Mesenteric fat pad (tissue), 1 donor: Measurements from ENCODE around the gene NOTCH2. TPM values are rescaled to one million over a fixed set of nuclear protein-coding genes. Genes with fewer than 3 reads are reported as not detected.
A peak's percentile ranks its signal among the peaks of the same experiment; 100 is the strongest.

Experiments
- DNase-seq: peaks from one replicate; pipeline ENCODE4 v3.0.0-alpha.2; 2020; ENCODE audit warnings: low spot score
- total RNA-seq: library from RNA; stranded (reverse); fragmentation: NEBNext Ultra II Directional; extraction: Animal tissue kit (Norgen Biotek cat#: 25700); gene quantifications from one replicate; pipeline ENCODE4 v1.2.1, GENCODE V29; 2021
- donor health status: DM: yes; HTN: yes; CAD: no.

NOTCH2 gene
- total RNA-seq, 1 donor from 2014 or later, result 142 TPM

DNA sequence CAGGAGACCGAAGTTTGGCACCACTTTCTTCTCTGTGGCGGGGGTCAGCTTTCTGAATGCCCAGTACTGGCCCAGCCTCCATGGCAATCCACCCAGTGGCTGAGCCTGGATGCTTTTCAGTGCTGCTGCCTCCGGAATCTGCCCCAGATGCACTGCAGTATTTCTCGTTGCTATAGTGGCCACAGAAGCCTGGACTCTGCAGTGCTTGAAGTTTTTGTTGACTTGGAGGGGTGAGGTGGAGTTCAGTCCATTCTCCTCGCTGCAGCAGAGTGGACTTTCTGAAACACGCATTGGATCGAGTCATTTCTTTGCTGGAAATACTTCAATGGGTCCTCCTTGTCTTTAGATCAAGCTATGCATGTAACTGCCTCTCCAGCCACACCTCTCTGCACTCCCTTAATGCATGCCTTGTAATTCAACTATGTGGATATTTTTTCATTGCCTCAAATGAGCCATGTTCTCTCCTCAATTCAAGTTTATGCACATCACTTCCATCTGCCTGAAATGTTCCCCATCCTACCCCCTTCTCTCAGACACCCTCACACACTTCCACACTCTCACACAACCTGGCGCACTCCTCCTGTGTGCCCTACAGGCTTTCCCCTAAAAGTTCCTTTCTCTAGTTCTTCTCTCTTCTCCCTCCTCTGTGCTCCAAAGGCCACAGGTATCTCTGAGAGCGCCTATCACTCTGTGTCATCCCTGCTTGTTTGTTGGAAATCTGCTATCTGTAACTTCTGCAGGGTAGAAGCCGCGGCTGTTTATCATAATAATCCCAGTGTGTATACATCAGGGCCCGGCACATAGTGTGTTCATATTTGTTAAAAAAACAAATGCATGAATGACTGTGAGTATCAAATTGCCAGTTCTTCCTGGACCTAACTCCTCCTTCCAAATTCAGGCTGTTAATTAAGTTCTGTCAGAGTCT is 189.7 kb downstream of the NOTCH2 start:
- DNase-seq, result no peak

DNA sequence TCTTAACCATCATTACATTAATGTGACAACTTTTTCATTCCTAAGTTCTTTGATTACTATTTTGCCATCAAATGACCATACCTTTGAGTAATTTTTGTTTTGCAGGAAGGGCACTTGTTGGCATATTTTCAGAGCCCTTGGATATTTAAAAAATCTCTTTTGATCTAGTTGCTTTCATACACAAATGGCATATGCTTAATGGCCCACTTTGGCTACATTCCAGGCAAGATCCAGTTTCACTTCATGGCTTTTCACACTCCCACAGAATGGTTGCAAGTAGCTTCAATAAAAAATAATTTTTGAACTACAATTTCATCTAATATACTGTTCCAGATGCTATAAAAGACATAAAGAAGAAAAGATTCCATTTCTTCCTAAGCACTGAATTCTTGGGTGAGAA is 191.3 kb downstream of the NOTCH2 start:
- DNase-seq, result no peak

DNA sequence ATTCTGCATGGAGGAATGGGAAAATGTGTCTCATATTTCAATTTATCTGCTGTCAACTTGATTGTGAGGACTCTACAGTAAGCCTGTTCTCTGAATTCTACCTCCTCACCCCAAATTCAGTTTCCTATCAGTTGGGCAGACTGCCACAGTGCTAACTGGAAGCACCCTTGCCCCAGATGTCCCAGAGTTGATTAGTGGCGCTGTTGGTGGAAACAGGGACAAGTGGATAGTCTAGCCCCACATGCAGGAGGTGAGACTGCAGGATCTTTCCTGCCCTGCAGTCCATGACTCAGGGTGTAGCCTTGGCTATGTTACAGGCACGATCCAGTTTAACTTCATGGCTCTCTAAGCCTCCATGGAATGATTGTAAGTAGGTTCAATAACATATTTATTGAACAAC is 195.3 kb downstream of the NOTCH2 start:
- no peak for DNase-seq

DNA sequence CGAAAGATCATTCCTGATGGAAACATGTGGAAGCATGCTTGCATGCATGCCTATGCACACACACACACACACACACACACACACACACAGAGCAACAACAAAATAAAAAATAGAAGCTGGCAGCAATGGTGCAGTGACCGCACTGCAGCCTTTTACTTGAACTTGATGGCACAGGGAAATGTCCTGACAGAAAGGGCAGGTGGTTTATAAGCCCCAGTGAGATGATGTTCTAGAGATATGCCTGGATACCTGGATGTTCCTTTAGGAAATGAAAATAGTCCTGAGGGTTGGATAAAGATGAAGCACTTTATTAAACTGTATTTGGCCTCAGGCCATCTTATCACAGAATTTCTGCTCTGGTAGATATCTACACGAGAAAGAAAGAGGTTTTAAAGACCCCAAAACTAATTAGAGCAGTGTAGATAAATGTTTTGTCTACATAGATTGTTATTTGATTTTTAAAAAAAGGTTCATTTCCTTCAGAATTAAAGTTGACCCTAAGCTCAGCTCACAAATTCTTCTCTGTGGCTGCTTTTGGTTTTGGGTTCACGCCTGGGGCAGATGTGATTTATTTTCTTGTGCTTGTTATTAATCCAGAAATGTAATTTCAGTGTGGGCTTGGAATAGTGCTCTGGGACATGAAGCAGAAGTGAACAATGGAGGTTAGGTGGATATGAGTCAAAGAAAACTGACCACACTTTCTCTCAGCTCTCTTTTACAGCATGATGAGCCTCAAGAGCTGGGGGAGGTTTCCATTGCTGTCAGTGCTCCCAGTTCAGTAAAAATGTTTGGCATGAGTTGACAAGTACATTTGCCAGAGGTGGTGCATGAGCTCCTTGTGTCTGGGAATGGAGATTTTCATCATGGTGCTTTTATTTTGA is 196.1 kb downstream of the NOTCH2 start:
- DNase-seq, result no peak

DNA sequence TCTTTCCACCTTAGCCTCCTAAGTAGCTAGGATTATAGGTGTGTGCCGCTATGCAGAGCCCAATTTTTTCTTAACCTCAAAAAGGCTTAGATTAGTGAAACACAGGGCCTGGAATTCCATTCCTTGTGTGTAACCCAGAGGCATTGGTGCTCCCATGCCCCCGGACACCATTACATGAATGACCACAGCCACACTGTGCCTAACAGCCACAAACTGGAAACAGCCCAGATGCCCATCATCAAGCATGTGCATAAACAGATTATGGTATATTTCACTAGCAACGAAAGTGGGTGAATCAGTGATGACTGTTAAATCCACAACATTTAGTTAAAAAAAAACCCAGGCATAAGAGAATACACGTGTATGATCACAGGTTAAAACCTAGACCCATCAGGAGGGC is 197.6 kb downstream of the NOTCH2 start:
- DNase-seq, result no peak

DNA sequence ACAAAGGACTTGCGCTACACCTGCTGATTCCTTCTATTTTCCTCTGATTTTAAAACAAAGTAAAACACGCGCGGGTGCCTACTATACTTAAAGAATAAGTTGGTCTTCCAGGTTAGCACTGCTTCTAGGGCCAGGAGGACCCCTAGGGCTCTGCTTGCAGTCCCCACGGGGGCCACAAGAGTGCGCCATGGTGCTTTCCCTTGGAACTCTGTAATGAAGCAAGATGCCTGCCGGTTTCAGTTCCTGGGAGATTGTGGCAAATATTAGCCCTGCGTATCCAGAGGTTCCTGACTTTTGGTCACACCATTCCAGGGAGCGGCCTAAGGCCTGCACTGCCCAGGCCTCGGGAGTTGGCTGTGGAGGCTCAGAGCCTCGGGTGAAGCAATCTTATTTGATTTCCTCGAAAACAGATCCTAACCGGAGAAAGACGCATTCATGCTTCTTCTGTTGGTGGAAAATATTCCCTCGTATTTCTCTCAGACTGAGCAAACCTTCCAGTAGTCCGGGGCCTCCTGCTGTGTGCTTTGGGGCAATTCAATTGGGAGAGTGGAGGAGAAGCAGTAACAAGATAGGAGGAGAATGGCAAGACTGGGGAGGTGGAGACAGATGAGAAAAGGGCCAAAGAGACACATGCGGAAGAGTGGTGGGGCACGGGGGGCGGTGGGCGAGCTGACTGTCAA is 198.4 kb downstream of the NOTCH2 start:
- peak; percentile 91 for DNase-seq

DNA sequence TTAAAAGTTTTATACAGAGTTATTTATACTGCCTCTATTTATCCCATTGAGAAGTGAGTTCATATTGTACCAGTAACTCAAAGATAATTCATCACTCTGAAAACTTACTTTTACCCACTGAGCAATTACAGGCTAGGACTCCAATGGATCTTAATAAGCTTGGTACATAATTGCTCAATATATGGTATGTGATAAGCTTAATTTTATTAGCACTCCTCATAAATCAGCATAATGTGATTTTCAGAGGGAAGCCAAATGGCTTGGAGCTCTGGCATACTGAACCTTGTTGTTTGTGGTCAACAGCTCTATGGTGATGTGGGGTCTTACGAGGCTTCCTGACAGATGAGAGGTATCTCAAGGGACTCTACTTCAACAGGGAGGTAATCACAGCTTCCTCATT is 199.5 kb downstream of the NOTCH2 start:
- DNase-seq, result no peak

DNA sequence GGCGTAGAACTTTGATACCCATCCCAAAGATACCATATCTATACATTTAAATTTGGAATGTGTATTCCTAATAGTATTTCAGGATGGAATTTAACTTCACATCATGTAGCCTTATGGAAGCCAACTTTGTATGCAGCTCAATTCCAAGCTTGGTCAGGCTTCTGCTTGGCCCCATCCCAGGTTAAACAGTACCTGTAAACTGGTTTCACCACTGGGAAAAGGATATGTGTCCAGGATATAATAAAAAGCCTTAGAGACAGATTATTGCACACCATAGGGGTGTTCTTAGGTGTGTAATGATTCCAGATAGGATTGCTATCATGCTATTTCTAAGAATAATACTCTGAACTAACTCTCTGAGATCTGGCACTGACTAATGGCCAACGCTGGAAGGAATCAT is 201.3 kb downstream of the NOTCH2 start:
- no peak for DNase-seq

DNA sequence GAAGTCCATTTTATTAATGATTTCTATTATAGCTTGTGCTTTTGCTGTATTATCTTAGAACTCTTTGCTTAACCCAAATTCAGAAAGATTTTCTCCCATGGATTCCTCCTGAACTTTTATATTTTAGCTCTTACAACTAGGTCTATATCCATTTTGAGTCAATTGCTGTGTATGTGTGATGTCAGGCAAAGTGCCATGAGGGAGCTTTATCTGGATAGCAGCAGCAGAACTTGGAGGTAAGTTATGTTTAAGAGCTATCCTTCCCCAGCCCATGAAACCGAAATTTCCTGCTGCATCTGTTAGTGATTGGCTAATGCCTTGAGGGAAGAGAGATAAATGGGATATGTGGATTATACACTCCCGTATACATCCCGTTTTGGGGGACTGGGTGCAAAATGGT is 203.0 kb downstream of the NOTCH2 start:
- no peak for DNase-seq

DNA sequence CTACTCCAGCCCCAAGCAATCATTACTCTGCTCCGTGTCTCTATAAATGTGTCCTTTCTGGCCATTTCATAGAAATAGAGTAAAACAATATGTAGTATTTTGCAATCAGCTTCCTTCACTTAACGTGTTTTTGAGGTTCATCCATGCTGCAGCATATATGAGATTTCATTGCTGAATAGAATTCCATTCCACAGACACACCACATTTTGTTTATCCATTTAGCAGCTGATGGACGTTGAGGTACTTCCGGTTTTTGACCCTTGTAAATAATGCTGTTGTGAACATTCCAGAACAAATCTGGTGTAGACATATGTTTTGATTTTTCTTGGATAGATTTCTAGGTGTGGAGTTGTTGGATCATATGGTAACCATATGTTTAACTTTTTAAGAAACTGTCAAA is 203.8 kb downstream of the NOTCH2 start:
- DNase-seq, result no peak

DNA sequence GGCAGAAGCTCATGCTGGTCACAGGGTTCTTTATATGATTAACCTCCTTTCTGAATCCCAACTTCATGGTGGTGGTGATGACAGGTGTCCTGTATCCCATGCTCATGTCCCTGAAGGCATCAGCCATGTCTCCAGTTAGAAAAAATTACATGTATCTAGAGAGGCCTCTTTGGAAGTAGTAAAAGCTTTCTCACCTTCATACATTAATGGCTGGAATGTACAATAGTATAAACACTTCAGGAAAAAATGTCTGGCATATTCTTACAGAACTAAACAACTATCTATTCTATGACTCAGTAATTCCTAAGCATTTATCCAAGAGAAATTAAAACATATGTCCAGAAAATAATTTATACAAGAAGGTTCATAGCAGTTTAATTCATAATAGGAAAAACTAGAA is 207.2 kb downstream of the NOTCH2 start:
- DNase-seq, result no peak

Other genes starting within 250 kb of the NOTCH2 start
- not detected for gene ADAM30, start 173.1 kb downstream of the NOTCH2 start, total RNA-seq
- gene SEC22B, start 106.9 kb upstream of the NOTCH2 start, total RNA-seq, result 35.1 TPM